Stomach (tissue), 9 donors: ENCODE data around the gene F11R. TPM values are rescaled to one million over a fixed set of nuclear protein-coding genes. Genes with fewer than 3 reads are reported as not detected.
"Not testable (repeated sequence)": the region's sequence is repeated elsewhere in the genome, so short reads cannot be mapped to it uniquely, and the experiment has no call there.

ENCODE experiments used
- DNase-seq, 2 donors: peaks; one replicate each; pipeline versions ENCODE4 v3.0.0 to v3.0.0-alpha.2; 2013 to 2019
- H3K27ac ChIP-seq, 5 donors: fragments of 200-600 bp in 4 of 5; sonication (generic) in 4 of 5; one replicate each; pipeline ENCODE4 v1.5.1; 2013 to 2019; ENCODE audit warnings: mild to moderate bottlenecking in 1 of 5, moderate library complexity in 1 of 5
- H3K27me3 ChIP-seq, 3 donors: fragments of 200-600 bp; sonication (generic); one replicate each; pipeline ENCODE4 v1.5.1; 2017 to 2019; ENCODE audit warnings: mixed run types in 1 of 3
- H3K36me3 ChIP-seq, 4 donors: fragments of 200-600 bp; sonication (generic); 1 replicate in 3 of 4; 2 replicates in 1 of 4; pipeline ENCODE4 v1.5.1; 2016 to 2019
- H3K4me1 ChIP-seq, 4 donors: fragments of 200-600 bp; sonication (generic); one replicate each; pipeline ENCODE4 v1.5.1; 2016 to 2019
- H3K4me3 ChIP-seq, 4 donors: fragments of 200-600 bp; sonication (generic) in 3 of 4; one replicate each; pipeline ENCODE4 v1.5.1; 2016 to 2019; ENCODE audit warnings: mild to moderate bottlenecking in 1 of 4
- H3K9me3 ChIP-seq, 4 donors: fragments of 200-600 bp; sonication (generic); one replicate each; pipeline ENCODE4 v1.5.1; 2016 to 2019
- CTCF ChIP-seq, 7 experiments: fragments of 450-650 bp in 4 of 7; fragments of 200-600 bp in 3 of 7; sonication (generic) in 3 of 7; IDR thresholded peaks; one replicate each; pipeline ENCODE4 v1.5.1; 2016 to 2019; ENCODE audit warnings: antibody characterized with exemption in 7 of 7, control low read depth in 2 of 7, mild to moderate bottlenecking in 1 of 7
- EP300 ChIP-seq: sonication (generic); formaldehyde crosslinking; IDR thresholded peaks from one replicate; pipeline ENCODE4 v1.6.1; 2017; ENCODE audit warnings: antibody characterized with exemption
- POLR2A ChIP-seq, 4 donors: fragments of 450-650 bp; IDR thresholded peaks; one replicate each; pipeline ENCODE4 v1.6.1; 2016; ENCODE audit warnings: antibody characterized with exemption in 4 of 4, control low read depth in 2 of 4, mild to moderate bottlenecking in 1 of 4, moderate library complexity in 1 of 4
- POLR2AphosphoS5 ChIP-seq, 3 donors: sonication (generic); formaldehyde crosslinking; IDR thresholded peaks; one replicate each; pipeline ENCODE4 v1.6.1; 2016; ENCODE audit warnings: antibody characterized with exemption in 3 of 3
- WGBS, 5 donors: extraction: QIAGEN DNeasy Blood & Tissue Kit in 3 of 5; methylation state at CpG; one replicate each; pipeline versions ENCODE4 v1.1.5 to v1.1.7; 2013 to 2018; 5-methylcytosine and 5-hydroxymethylcytosine counted together
- intact Hi-C: fragments of 100-400 bp; cut with DNase I; formaldehyde crosslinking; loops from one replicate; pipeline ENCODE4 v1.15.1; 2023; ENCODE audit warnings: low total_unique reads
- polyA plus RNA-seq, 3 donors: library from polyadenylated mRNA; stranded (reverse); fragments of 200-250 nt; gene quantifications; one replicate each; pipeline ENCODE4 v1.2.3, GENCODE V29; 2013
- total RNA-seq, 5 donors: library from RNA; depleted of rRNA; stranded (reverse); fragments of >200 nt; gene quantifications; one replicate each; pipeline versions ENCODE4 v1.1.0 to v1.2.3, GENCODE V29; 2014 to 2016
- donor health status: healthy with polysubstance abuse.
- donor health status: Bipolar disorder and iron deficiency.
- donor health status: healthy.

The F11R gene
- total and polyA plus RNA-seq, 8 donors, result 7.6 to 130 (median 25.0) TPM

- no peak overlapping the region for H3K4me3 ChIP-seq
- DNase-seq, result peak; percentile 83 to 90
- intact Hi-C loops, result loop anchor here (10.0 kb wide), 1 partner anchor 97 kb away; the partner anchor contains the start of gene KLHDC9
Observed at GRCh38 chr1:160997323-160998038, 23.5 kb downstream of the F11R start.

DNA sequence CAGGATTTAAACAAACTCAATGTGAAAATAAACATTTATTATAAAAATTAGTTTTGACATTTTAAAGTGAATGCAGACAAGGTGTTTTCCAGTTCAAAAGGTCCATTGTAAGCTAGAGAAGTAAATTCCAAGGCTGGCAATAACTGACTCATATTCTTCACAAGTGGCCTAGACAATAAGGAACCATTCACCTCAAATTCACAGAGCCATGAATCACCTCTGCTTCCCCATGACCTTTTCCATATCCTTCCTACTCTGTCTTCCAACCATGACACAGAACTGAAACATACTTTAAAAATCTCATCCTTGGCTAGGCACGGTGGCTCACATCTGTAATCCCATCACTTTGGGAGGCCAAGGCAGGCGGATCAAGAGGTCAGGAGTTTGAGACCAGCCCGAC is 24.8 kb downstream of the F11R start:
- TF ChIP-seq POLR2A (IDR thresholded peaks at IDR 0.05) (no peak), CTCF (IDR thresholded peaks at IDR 0.05) (no peak), POLR2AphosphoS5 (IDR thresholded peaks at IDR 0.05) (no peak), EP300 (no peak)
- H3K4me3 ChIP-seq, result no peak overlapping the region
- H3K27me3 ChIP-seq, result no peaks in the 10 kb centered on the region
- intact Hi-C loops, result loop anchor here (10.0 kb wide), 1 partner anchor 99 kb away; the partner anchor contains the start of gene KLHDC9
- peaks cover 24 to 42% (median 33%) of the 10 kb centered on the region in 4 donors for H3K36me3 ChIP-seq
- peaks cover 0 to 22% (median 4%) of the 10 kb centered on the region in 4 donors for H3K4me1 ChIP-seq
- peak overlapping the region in 2 of 5 donors; percentile 21 to 75 for H3K27ac ChIP-seq
- DNase-seq, result no peak
- WGBS, 5 donors, result 82 to 90% (median 90%) methylated on average over 3 of the region's 3 CpGs
- H3K9me3 ChIP-seq, result no peaks in the 10 kb centered on the region

More at GRCh38 chr1:160997323-160998038, 23.5 kb downstream of the F11R start:
- no peak for TF ChIP-seq EP300
- peak in 2 of 3 donors; percentile 22 to 89 for TF ChIP-seq POLR2AphosphoS5 (IDR thresholded peaks at IDR 0.05)
- TF ChIP-seq POLR2A (IDR thresholded peaks at IDR 0.05), result no peak
- peak in 5 of 7 experiments; percentile 53 to 80 (median 71) for TF ChIP-seq CTCF (IDR thresholded peaks at IDR 0.05)
- H3K4me1 ChIP-seq, result peaks cover 0 to 22% (median 4%) of the 10 kb centered on the region in 4 donors
- H3K27me3 ChIP-seq, result no peaks in the 10 kb centered on the region
- H3K9me3 ChIP-seq, result no peaks in the 10 kb centered on the region
- H3K36me3 ChIP-seq, result peaks cover 24 to 45% (median 34%) of the 10 kb centered on the region in 4 donors
- WGBS, 5 donors, result 48 to 75% (median 64%) methylated on average over 1 of the region's 1 CpG
- peak overlapping the region; percentile 33 to 84 (median 71) for H3K27ac ChIP-seq

- DNase-seq, result peak in 1 of 2 donors; percentile 61
- no peaks in the 10 kb centered on the region for H3K27me3 ChIP-seq
Observed at GRCh38 chr1:160993544-160994193, 27.3 kb downstream of the F11R start.

DNA sequence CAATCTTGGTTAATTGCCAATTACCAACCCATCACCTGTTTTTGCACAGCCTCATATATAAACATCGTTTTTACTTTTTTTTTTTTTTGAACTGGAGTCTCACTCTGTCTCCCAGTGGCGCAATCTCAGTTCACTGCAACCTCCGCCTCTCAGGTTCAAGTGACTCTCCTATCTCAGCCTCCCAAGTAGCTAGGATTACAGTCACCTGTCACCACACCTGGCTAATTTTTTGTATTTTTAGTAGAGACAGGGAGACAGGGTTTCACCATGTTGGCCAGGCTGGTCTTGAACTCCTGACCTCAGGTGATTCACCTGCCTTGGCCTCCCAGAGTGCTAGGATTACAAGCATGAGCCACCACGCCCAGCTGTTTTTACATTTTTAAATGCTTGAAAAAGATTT is 28.9 kb downstream of the F11R start:
- intact Hi-C loops, result loop anchor here (10.0 kb wide), 1 partner anchor 103 kb away; the partner anchor contains the start of gene KLHDC9
- not testable (repeated sequence) for H3K27me3 ChIP-seq, H3K4me3 ChIP-seq, DNase-seq, H3K36me3 ChIP-seq, H3K27ac ChIP-seq, H3K9me3 ChIP-seq
- H3K4me1 ChIP-seq, result peaks cover 0 to 20% (median 5%) of the 10 kb centered on the region in 4 donors
- 81 to 90% (median 83%) methylated on average over 4 of the region's 4 CpGs for WGBS, 5 donors

More at GRCh38 chr1:160993544-160994193, 27.3 kb downstream of the F11R start:
- H3K27ac ChIP-seq, result no peak overlapping the region
- TF ChIP-seq EP300, result no peak
- TF ChIP-seq POLR2A (IDR thresholded peaks at IDR 0.05), result no peak
- TF ChIP-seq CTCF (IDR thresholded peaks at IDR 0.05), result peak in 1 of 7 experiments; percentile 21
- TF ChIP-seq POLR2AphosphoS5 (IDR thresholded peaks at IDR 0.05), result peak in 1 of 3 donors; percentile 3
- intact Hi-C loops, result loop anchor here (10.0 kb wide), 1 partner anchor 101 kb away; the partner anchor contains the start of gene KLHDC9
- 74 to 81% (median 76%) methylated on average over 14 of the region's 14 CpGs for whole genome bisulfite sequencing, 5 donors
- H3K36me3 ChIP-seq, result peaks cover 6 to 17% (median 8%) of the 10 kb centered on the region in 4 donors
- no peak overlapping the region for H3K4me3 ChIP-seq
- peaks cover 0 to 33% (median 9%) of the 10 kb centered on the region in 4 donors for H3K4me1 ChIP-seq
- H3K9me3 ChIP-seq, result no peaks in the 10 kb centered on the region
